GM23338 (cell line): Measurements from ENCODE around the gene CNNM4. TPM values are rescaled to one million over a fixed set of nuclear protein-coding genes. Genes with fewer than 3 reads are reported as not detected.

Experiments used
- ATAC-seq: fragments of 200-7000 bp; cut with Tn5 transposase; 3 replicates; pipeline ENCODE4 v1.9.1; 2020
- DNase-seq: peaks from one replicate; pipeline ENCODE4 v3.0.0-alpha.2; 2015; ENCODE audit warnings: low spot score
- H2AFZ ChIP-seq: fragments of 200-600 bp; sonication (generic); 2 replicates; pipeline ENCODE4 v1.8.0; 2016; ENCODE audit warnings: antibody characterized with exemption, mild to moderate bottlenecking, moderate library complexity
- H3F3A ChIP-seq: fragments of 200-600 bp; sonication (generic); replicated peaks from 2 replicates; pipeline ENCODE4 v1.8.0; 2017; ENCODE audit warnings: antibody characterized with exemption, mixed run types, low read depth
- H3K27ac ChIP-seq: fragments of 200-600 bp; sonication (generic); 2 replicates; pipeline ENCODE4 v1.6.1; 2016; ENCODE audit warnings: low read depth
- H3K27me3 ChIP-seq: fragments of 200-600 bp; sonication (generic); 2 replicates; pipeline ENCODE4 v1.8.0; 2016; ENCODE audit warnings: mild to moderate bottlenecking, mixed run types, moderate library complexity; ENCODE audit not compliant: insufficient read depth
- H3K36me3 ChIP-seq: fragments of 200-600 bp; sonication (generic); 2 replicates; pipeline ENCODE4 v1.8.0; 2016; ENCODE audit warnings: mild to moderate bottlenecking; ENCODE audit not compliant: insufficient read depth
- H3K4me1 ChIP-seq: fragments of 200-600 bp; sonication (generic); 2 replicates; pipeline ENCODE4 v1.8.0; 2016; ENCODE audit warnings: mild to moderate bottlenecking, moderate library complexity; ENCODE audit not compliant: insufficient read depth
- H3K4me2 ChIP-seq: fragments of 200-600 bp; sonication (generic); 2 replicates; pipeline ENCODE4 v1.7.1; 2017; ENCODE audit warnings: mixed run types
- H3K4me3 ChIP-seq: fragments of 200-600 bp; sonication (generic); 2 replicates; pipeline ENCODE4 v1.6.1; 2016; ENCODE audit warnings: mixed run types
- H3K79me2 ChIP-seq: fragments of 200-600 bp; sonication (generic); replicated peaks from 2 replicates; pipeline ENCODE4 v1.8.0; 2017; ENCODE audit warnings: mild to moderate bottlenecking; ENCODE audit not compliant: insufficient read depth
- H3K9me2 ChIP-seq: fragments of 200-600 bp; sonication (generic); 2 replicates; pipeline ENCODE4 v1.8.0; 2017; ENCODE audit not compliant: insufficient read depth
- H4K20me1 ChIP-seq: fragments of 200-600 bp; sonication (generic); replicated peaks from 2 replicates; pipeline ENCODE4 v1.8.0; 2017; ENCODE audit warnings: mild to moderate bottlenecking; ENCODE audit not compliant: insufficient read depth
- H3K27ac Mint-ChIP-seq: 2 replicates; pipeline ENCODE4 v1.8.0; 2020; ENCODE audit warnings: inconsistent platforms, mild to moderate bottlenecking, moderate library complexity, mixed read lengths
- H3K27me3 Mint-ChIP-seq: 3 replicates; pipeline ENCODE4 v1.8.0; 2022; ENCODE audit warnings: low read depth, mild to moderate bottlenecking, moderate library complexity, mixed read lengths, inconsistent platforms; ENCODE audit not compliant: insufficient read depth, poor library complexity
- H3K36me3 Mint-ChIP-seq: 3 replicates; pipeline ENCODE4 v1.8.0; 2021; ENCODE audit warnings: low read depth, mild to moderate bottlenecking, inconsistent platforms, moderate library complexity, mixed read lengths
- H3K4me1 Mint-ChIP-seq: 3 replicates; pipeline ENCODE4 v1.8.0; 2020; ENCODE audit warnings: mild to moderate bottlenecking, inconsistent platforms, mixed read lengths
- H3K4me3 Mint-ChIP-seq: 3 replicates; pipeline ENCODE4 v1.8.0; 2021; ENCODE audit warnings: moderate library complexity, mild to moderate bottlenecking, inconsistent platforms, mixed read lengths
- H3K9me3 Mint-ChIP-seq: 3 replicates; pipeline ENCODE4 v1.8.0; 2020; ENCODE audit warnings: moderate library complexity, mild to moderate bottlenecking, inconsistent platforms, mixed read lengths
- EZH2phosphoT487 ChIP-seq: fragments of 200-600 bp; sonication (generic); IDR thresholded peaks from one replicate; pipeline ENCODE4 v1.8.1; 2018; ENCODE audit warnings: antibody characterized with exemption; ENCODE audit not compliant: unreplicated experiment
- NANOG ChIP-seq: IDR thresholded peaks from 2 replicates; pipeline ENCODE4 v1.6.1; 2016; ENCODE audit warnings: antibody characterized with exemption, borderline replicate concordance
- STAT1 ChIP-seq: IDR thresholded peaks from one replicate; pipeline ENCODE4 v1.6.1; 2016; ENCODE audit warnings: antibody characterized with exemption; ENCODE audit not compliant: unreplicated experiment
- polyA plus RNA-seq: library from polyadenylated mRNA; unstranded; fragments of >200 nt; fragmentation: Nextera tagmentation; extraction: Ambion mirVana; gene quantifications from 2 replicates; pipeline ENCODE4 v1.2.1, GENCODE V29; 2016
- total RNA-seq: library from RNA; depleted of rRNA; stranded (reverse); fragments of >200 nt; shearing (Covaris generic); gene quantifications from 2 replicates; pipeline ENCODE4 v1.2.3, GENCODE V29; 2014
- TF ChIP-seq, protein P1 (sequence below): IDR thresholded peaks from 2 replicates; pipeline ENCODE4 v1.6.1; 2016; ENCODE audit warnings: antibody characterized with exemption
- TF ChIP-seq, protein P2 (sequence below), 2 experiments: fragments of 200-600 bp in 1 of 2; sonication (generic) in 1 of 2; conservative IDR thresholded peaks; 2 replicates each; pipeline versions ENCODE4 v1.5.1 to v1.6.1; 2016 to 2017; ENCODE audit warnings: antibody characterized with exemption in 2 of 2, low read depth in 2 of 2, mild to moderate bottlenecking in 2 of 2, moderate library complexity in 1 of 2
- TF ChIP-seq, protein P3 (sequence below): fragments of 250-450 bp; sonication (Bioruptor Pico); IDR thresholded peaks from 2 replicates; pipeline ENCODE4 v1.5.0; 2020; ENCODE audit warnings: mild to moderate bottlenecking, moderate library complexity

Gene CNNM4
- total and polyA plus RNA-seq, 2 experiments from 2014 or later = 2.9 to 12.9 TPM

DNA sequence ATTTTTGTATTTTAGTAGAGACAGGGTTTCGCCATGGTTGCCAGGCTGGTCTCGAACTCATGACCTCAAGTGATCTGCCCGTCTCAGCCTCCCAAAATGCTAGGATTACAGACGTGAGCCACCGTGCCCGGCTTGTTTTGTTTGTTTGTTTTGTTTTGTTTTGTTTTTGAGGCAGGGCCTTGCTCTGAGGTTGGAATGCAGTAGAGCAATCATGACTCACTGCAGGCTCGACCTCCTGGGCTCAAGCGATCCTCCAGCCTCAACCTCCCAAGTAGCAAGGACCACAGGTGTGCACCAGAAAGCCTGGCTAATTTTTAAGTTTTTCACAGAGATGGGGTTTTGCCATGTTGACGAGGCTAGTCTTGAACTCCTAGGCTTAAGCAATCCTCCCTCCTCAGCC, 8.9 kb upstream of the CNNM4 start:
- Histone ChIP-seq H3K9me2 (no peaks in the 10 kb centered on the region), H3K79me2 (no peaks in the 10 kb centered on the region), H2AFZ (no peak overlapping the region), H3K27ac (no peak overlapping the region), H3K27me3 (no peaks in the 10 kb centered on the region), H4K20me1 (no peaks in the 10 kb centered on the region), H3K4me1 (no peaks in the 10 kb centered on the region), H3K4me3 (no peak overlapping the region), H3K4me2 (no peak overlapping the region), H3K36me3 (no peaks in the 10 kb centered on the region), H3F3A (no peaks in the 10 kb centered on the region)
- Mint-ChIP-seq H3K4me1 (no peaks in the 10 kb centered on the region), H3K36me3 (no peaks in the 10 kb centered on the region), H3K27me3 (peaks cover 9% of the 10 kb centered on the region), H3K9me3 (no peaks in the 10 kb centered on the region), H3K27ac (no peak overlapping the region), H3K4me3 (no peak overlapping the region)
- TF ChIP-seq, protein P1, sequence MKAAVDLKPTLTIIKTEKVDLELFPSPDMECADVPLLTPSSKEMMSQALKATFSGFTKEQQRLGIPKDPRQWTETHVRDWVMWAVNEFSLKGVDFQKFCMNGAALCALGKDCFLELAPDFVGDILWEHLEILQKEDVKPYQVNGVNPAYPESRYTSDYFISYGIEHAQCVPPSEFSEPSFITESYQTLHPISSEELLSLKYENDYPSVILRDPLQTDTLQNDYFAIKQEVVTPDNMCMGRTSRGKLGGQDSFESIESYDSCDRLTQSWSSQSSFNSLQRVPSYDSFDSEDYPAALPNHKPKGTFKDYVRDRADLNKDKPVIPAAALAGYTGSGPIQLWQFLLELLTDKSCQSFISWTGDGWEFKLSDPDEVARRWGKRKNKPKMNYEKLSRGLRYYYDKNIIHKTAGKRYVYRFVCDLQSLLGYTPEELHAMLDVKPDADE = no peak
- TF ChIP-seq STAT1 (no peak), NANOG (no peak), EZH2phosphoT487 (no peak)
- TF ChIP-seq, protein P2, sequence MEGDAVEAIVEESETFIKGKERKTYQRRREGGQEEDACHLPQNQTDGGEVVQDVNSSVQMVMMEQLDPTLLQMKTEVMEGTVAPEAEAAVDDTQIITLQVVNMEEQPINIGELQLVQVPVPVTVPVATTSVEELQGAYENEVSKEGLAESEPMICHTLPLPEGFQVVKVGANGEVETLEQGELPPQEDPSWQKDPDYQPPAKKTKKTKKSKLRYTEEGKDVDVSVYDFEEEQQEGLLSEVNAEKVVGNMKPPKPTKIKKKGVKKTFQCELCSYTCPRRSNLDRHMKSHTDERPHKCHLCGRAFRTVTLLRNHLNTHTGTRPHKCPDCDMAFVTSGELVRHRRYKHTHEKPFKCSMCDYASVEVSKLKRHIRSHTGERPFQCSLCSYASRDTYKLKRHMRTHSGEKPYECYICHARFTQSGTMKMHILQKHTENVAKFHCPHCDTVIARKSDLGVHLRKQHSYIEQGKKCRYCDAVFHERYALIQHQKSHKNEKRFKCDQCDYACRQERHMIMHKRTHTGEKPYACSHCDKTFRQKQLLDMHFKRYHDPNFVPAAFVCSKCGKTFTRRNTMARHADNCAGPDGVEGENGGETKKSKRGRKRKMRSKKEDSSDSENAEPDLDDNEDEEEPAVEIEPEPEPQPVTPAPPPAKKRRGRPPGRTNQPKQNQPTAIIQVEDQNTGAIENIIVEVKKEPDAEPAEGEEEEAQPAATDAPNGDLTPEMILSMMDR (conservative IDR thresholded peaks at IDR 0.05; ENCODE audit: low read depth in 2 of 2) = no peak
- no peak for ATAC-seq
- DNase-seq = no peak

DNA sequence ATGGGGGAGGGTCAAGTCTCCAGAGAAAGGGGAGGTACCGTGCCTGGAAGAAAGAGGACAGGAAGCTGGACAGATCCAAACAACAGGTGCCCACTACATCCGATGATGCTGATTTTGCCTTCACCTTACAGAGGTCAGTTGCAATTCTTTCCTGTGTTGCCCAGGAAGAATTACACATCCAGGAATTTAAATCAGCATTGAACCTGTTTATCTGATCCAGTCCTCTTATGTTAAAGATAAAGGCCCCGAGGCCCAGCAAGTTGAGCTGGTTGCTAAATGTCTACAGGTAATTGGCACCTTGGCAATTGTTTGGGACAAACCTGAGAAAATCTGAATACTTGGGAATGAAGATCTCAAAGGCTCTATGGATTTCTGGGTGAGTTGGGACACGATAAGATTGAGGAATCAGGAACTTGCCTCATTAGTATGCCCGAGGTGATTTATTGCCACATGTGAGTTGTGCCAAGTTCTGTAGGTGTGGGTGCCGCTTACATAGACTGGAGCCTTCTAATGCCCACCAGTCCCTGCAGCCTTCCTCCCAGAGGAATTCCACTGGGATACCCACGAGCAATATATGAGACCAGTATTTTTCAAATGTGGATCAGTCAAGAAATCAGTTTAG, 6.9 kb upstream of the CNNM4 start:
- no peaks in the 10 kb centered on the region for H3K9me2 ChIP-seq
- Mint-ChIP-seq H3K4me3 (no peak overlapping the region), H3K27ac (no peak overlapping the region), H3K4me1 (peaks cover 3% of the 10 kb centered on the region), H3K36me3 (no peaks in the 10 kb centered on the region), H3K9me3 (no peaks in the 10 kb centered on the region), H3K27me3 (peaks cover 13% of the 10 kb centered on the region)
- H3K79me2 ChIP-seq = no peaks in the 10 kb centered on the region
- no peaks in the 10 kb centered on the region for H3K27me3 ChIP-seq
- H3F3A ChIP-seq = no peaks in the 10 kb centered on the region
- H3K36me3 ChIP-seq = no peaks in the 10 kb centered on the region
- ATAC-seq = no peak
- no peaks in the 10 kb centered on the region for H4K20me1 ChIP-seq
- H3K4me3 ChIP-seq = no peak overlapping the region
- no peak overlapping the region for H3K4me2 ChIP-seq
- H3K4me1 ChIP-seq = no peaks in the 10 kb centered on the region; the same call in 1 of the 2 replicates
- DNase-seq = no peak
- no peak overlapping the region; the same call in 1 of the 2 replicates for H2AFZ ChIP-seq
- H3K27ac ChIP-seq = no peak overlapping the region
- TF ChIP-seq, protein P3, sequence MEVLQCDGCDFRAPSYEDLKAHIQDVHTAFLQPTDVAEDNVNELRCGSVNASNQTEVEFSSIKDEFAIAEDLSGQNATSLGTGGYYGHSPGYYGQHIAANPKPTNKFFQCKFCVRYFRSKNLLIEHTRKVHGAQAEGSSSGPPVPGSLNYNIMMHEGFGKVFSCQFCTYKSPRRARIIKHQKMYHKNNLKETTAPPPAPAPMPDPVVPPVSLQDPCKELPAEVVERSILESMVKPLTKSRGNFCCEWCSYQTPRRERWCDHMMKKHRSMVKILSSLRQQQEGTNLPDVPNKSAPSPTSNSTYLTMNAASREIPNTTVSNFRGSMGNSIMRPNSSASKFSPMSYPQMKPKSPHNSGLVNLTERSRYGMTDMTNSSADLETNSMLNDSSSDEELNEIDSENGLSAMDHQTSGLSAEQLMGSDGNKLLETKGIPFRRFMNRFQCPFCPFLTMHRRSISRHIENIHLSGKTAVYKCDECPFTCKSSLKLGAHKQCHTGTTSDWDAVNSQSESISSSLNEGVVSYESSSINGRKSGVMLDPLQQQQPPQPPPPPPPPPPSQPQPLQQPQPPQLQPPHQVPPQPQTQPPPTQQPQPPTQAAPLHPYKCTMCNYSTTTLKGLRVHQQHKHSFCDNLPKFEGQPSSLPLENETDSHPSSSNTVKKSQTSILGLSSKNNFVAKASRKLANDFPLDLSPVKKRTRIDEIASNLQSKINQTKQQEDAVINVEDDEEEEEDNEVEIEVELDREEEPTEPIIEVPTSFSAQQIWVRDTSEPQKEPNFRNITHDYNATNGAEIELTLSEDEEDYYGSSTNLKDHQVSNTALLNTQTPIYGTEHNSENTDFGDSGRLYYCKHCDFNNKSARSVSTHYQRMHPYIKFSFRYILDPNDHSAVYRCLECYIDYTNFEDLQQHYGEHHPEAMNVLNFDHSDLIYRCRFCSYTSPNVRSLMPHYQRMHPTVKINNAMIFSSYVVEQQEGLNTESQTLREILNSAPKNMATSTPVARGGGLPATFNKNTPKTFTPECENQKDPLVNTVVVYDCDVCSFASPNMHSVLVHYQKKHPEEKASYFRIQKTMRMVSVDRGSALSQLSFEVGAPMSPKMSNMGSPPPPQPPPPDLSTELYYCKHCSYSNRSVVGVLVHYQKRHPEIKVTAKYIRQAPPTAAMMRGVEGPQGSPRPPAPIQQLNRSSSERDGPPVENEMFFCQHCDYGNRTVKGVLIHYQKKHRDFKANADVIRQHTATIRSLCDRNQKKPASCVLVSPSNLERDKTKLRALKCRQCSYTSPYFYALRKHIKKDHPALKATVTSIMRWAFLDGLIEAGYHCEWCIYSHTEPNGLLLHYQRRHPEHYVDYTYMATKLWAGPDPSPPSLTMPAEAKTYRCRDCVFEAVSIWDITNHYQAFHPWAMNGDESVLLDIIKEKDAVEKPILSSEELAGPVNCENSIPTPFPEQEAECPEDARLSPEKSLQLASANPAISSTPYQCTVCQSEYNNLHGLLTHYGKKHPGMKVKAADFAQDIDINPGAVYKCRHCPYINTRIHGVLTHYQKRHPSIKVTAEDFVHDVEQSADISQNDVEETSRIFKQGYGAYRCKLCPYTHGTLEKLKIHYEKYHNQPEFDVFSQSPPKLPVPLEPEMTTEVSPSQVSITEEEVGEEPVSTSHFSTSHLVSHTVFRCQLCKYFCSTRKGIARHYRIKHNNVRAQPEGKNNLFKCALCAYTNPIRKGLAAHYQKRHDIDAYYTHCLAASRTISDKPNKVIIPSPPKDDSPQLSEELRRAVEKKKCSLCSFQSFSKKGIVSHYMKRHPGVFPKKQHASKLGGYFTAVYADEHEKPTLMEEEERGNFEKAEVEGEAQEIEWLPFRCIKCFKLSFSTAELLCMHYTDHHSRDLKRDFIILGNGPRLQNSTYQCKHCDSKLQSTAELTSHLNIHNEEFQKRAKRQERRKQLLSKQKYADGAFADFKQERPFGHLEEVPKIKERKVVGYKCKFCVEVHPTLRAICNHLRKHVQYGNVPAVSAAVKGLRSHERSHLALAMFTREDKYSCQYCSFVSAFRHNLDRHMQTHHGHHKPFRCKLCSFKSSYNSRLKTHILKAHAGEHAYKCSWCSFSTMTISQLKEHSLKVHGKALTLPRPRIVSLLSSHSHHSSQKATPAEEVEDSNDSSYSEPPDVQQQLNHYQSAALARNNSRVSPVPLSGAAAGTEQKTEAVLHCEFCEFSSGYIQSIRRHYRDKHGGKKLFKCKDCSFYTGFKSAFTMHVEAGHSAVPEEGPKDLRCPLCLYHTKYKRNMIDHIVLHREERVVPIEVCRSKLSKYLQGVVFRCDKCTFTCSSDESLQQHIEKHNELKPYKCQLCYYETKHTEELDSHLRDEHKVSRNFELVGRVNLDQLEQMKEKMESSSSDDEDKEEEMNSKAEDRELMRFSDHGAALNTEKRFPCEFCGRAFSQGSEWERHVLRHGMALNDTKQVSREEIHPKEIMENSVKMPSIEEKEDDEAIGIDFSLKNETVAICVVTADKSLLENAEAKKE (CRISPR knock-in tag) = no peak
- TF ChIP-seq EZH2phosphoT487 = no peak
- TF ChIP-seq, protein P1 = no peak
